NB4 (cell line): ENCODE results near the gene TMEM50B.

Source experiments
- CTCF ChIP-seq: IDR thresholded peaks from one replicate; pipeline ENCODE4 v1.5.1; 2012; ENCODE audit warnings: low read depth, low read length
- MYC ChIP-seq: IDR thresholded peaks from 2 replicates; pipeline ENCODE4 v1.6.1; 2011; ENCODE audit warnings: low read depth, low read length
- POLR2A ChIP-seq: IDR thresholded peaks from 2 replicates; pipeline ENCODE4 v1.6.1; 2011; ENCODE audit warnings: mild to moderate bottlenecking; ENCODE audit not compliant: insufficient read length; ENCODE audit errors: extremely low read depth
- TF ChIP-seq, protein P1 (sequence below): IDR thresholded peaks from 2 replicates; pipeline ENCODE4 v1.6.1; 2011; ENCODE audit warnings: low read depth, low read length

DNA sequence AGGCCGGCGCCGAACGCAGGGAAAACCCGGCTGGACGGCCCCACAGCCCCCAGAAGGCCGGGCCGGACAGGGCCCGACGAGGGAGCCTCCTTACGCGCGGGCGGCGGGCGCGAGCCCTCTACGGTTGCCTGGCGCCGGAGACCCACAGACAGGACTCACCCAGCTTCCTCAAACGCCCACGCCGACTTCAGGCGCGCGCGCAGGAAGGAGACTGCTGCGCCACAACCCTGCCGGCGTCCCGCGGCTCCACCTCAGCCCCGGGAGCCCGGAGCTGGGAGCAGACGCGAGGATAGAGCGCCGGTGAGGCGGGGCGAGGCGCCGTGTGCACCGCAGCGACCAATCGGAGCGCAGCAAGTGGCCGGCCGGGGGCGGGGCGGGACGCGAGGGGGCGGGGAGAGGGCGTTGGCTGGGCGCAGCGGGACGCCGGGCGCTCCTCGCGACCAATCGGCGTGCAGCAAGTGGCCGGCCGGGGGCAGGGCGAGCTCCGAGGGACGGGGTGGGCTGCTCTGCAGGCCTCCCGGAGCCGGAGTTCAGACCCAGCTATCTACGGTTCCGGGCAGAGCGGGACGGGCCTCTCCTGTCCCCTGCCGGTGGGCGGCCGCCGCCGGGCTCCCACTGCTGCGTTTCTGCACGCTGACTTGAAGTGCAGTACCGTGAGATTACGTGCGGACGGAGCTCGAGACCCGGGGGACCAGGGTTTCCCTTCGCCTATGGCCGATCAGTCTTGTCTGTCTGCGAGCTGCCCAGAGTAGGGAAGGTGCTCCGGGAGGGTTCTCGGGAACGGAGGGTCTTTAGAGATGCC, at the start of gene TMEM50B:
- TF ChIP-seq, protein P1, sequence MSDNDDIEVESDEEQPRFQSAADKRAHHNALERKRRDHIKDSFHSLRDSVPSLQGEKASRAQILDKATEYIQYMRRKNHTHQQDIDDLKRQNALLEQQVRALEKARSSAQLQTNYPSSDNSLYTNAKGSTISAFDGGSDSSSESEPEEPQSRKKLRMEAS, result peak; percentile 50
- TF ChIP-seq CTCF, result peak; percentile 29
- peak; percentile 60 for TF ChIP-seq POLR2A
- TF ChIP-seq MYC, result peak; percentile 70
